Esophagus mucosa (tissue), 1 donor: ENCODE measurements around the gene LCN12. TPM values are rescaled to one million over a fixed set of nuclear protein-coding genes. Genes with fewer than 3 reads are reported as not detected.

Experiments used
- ATAC-seq: fragments of 200-7000 bp; cut with Tn5 transposase; one replicate; pipeline ENCODE4 v1.9.1; 2020
- total RNA-seq: library from RNA; stranded (reverse); gene quantifications from one replicate; pipeline ENCODE4 v1.2.4, GENCODE V29; 2023
- donor health status: DM: yes; HTN: yes; CAD: no.

Gene LCN12, protein sequence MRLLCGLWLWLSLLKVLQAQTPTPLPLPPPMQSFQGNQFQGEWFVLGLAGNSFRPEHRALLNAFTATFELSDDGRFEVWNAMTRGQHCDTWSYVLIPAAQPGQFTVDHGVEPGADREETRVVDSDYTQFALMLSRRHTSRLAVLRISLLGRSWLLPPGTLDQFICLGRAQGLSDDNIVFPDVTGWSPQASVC
- 0.80 TPM for total RNA-seq

DNA sequence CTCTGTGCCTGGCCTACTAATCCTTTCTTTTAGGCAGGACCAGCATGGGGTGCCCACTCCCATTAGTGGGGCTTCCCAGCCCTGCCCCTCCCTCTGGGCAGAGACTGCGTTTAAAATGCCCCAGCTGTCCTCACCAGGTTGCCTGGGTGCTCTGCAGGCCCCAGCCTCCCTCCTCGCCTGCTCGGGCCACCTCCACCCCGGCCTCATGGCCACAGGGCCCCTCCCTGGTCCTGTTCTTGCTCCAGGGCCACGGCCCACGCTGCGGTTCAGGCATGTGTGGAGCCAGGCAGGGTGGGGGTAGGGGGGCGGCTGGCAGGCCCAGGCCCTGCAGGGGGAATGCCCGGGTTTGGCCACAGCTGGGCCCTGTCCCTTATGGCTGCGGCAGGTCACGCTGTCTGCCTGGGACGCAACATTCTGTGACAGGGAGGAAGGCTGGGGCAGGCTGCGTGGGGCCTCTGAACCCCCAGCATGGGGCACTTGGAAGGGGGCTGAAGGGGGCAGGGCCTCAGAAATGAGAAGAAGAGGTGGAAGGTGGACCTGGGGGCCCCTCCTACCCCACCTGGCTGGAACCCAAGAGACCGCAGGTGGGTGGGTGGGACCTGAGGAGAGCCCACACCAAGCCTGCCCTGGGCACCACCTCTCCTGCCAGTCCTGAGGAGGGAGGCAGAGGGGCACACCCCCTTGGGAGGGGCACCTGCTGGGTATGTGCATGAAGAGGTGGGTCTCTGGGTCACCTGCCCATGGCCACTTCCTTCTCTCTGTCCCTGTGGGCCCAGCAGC lies at the start of gene LCN12:
Gene LCN12, plus strand, starts transcription at position 733 of the 780 bp plus-strand sequence. CDS start 55 bp downstream, outside the sequence.
- ATAC-seq, result no peak

DNA sequence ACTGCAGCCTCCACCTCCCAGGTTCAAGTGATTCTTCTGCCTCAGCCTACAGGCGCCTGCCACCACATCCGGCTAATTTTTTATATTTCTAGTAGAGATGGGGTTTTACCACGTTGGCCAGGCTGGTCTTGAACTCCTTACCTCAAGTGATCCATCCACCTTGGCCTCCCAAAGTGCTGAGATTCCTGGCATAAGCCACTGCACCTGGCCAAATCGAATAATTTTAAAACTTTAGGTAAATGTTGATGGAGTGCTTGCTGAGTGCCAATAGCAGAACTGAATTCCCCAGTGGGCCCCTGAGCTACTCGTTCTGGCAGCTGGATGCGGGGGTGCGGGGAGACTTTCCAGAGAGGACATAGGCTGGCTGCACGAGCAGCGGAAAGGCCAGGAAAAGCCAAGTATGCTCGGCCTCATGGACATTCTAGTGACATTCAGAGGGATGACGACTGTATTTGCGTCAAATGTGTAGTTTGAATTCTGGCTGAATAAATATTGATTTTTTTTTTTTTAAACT lies 49.0 kb upstream of the LCN12 start:
- ATAC-seq, result no peak

DNA sequence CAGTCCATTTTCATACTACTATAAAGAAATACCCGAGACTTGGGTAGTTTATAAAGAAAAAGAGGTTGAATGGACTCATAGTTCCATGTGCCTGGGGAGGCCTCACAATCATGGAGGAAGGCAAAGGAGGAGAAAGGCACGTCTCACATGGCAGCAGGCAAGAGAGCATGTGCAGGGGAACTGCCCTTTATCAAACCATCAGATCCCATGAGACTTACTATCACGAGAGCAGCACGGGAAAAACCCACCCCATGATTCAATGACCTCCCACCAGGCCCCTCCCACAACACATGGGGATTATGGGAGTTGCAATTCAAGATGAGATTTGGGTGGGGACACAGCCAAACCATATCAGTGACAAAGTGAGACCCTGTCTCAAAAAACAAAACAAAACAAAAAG lies 45.8 kb upstream of the LCN12 start:
- no peak for ATAC-seq

DNA sequence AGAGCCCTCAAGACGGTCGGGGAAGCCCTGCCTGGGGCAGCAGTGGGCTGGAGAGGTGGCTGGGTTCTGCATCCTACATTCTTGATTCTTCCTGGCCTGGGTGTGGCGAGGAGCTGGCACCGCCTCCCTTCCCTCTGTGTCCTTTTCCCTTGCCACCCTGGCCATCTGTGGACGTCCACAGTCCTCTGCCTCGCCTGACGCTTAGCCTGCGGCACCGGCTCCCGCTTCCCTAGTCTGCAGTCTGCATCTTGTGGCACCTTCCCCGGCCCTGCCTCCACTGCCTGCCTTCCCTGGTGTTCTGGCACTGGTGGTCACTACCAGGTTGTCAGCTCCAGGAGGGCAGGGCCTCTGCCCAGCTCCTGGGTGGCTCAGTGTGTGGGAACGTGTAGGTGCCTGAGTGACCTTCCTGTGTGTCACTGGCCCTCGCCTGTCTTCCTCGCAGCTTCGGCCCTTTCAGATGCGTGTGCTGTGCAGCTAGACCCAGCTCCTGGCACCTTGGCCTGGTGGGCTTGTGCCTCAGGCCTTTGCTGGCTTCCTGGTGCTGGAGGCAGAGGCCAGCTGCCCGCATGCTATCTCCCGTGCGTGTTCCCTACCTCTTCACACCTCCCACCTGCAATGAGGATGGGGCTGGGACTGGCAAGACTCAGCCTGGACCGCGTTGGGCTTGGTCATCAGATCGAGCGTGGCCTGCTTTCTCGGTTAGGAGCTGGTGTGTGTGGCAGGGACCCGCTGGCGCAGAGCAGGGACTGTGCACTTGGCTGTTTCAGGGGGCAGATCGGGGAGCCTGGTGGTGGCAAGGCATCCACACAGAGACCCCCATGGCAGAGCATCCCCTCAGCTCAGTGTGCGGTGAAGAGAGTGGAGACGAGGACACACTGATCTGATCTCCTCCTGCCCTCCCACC lies 44.8 kb upstream of the LCN12 start:
- ATAC-seq, result peak; percentile 3

DNA sequence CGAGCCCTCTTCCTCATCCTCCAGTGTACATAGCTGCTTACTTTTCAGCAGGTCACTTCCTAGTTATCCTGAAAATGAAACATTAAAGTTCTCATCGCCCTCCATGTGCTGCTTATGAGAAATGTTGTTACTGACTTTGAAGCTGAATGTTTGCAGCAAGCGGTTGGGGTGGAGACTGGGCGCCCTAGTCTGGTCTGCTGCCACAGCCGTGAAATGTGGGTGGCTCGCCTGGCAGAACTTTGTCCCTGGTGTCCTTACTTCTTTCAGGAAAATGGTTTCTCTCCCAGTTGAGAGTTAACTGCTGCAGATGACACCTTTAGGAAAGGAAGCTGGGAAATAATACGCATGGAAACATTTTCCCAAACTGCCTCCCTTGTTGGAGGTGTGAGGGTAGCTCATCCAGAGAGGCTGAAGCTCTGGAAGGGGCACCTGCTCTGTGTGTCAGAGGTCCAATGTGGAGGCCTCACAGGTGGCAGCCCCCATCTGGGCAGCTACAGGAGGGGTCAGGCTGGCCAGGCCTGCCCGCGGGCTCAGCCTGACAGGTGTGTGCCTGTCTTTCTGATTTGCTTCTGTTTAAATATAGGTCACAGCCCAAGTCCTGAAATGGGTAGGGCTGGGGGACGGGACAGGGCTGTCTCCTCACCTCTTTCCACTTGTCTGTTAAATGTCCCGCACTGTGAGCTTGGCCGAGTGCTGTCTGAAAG lies 41.7 kb upstream of the LCN12 start:
- ATAC-seq, result no peak

DNA sequence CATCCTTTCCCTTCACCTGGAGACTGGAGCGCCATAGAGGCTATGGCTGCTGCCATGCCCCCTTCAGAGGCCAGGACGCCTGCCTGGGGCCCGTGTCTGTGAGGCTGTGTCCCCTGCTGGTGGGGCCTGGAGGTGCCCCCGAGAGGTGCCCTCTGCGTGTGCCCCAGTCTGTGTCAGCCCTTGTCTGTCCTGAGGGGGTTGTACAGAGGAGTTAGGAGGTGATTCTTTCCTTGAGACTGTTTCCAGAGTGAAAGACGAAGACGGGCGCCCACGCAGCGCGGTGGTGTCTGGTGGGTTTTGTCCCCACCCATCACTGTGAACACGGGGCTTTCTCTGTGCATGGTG lies 41.2 kb upstream of the LCN12 start:
- no peak for ATAC-seq

DNA sequence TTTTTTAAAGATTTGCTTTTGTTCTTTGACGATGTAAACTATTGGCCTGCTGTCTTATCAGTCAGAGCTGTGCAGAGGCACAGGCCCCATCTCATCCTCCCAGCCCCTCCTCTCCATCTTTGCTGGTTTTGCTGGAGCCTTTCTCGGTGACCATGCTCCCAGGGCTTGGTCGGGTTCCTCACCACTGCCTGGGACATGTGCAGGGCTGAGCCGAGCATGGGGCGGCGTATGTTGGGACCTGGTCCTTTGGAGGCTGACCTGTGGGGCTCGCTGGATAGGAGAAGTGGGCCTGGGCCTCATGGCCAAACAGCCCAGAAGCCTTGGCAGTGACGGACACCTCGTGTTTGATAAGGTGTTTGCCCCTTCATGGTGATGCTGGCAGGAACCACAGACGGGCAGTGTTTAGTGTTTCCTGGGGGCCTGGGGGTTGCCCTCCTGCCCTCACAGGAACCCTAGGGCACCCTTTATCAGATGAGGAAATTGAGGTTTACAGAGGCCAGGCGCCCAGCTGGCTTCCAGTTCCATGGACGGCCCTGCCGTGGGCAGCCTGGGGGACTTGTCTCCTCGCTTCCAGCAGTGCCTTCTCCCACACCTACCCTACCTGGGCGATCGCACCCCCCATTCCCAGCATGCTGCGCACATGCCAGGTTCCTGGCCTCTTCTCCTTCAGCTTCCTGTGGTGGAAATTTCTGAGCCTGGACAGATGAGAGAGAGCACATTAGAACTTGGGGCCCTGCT lies 38.2 kb upstream of the LCN12 start:
- no peak for ATAC-seq

DNA sequence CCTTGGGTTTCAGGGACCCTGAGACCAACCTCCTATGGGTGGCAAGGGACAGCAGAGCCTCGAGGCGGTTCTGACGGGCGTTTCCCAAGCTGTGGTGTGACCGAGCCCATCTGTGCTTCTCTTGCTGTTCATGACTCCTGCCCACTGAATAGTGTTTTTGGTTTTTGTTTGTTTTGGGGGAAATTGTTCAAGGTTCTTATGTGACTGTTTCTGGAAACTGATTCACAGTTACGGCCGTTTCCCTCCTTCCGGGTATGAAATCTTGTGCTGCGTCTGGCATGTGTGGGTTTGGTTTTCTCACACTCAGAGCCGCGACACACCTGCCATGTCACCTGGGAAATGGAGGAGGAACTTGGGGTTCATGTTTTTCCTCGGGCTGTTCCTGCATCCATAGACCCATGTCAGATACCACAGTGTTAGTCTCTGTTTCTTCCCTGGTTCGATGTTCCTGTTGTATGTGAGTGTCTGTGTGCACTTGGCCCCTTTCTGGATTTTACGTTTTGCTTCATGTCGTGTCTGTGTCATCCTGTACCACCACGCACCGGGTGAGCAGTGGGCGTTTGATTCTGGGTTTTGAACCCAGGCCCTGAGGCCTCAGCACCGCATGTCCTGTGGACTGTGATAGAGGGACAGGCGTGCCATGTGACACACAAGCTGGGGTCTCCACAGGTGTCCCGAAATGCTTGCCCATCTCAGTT lies 36.3 kb upstream of the LCN12 start:
- ATAC-seq, result no peak

DNA sequence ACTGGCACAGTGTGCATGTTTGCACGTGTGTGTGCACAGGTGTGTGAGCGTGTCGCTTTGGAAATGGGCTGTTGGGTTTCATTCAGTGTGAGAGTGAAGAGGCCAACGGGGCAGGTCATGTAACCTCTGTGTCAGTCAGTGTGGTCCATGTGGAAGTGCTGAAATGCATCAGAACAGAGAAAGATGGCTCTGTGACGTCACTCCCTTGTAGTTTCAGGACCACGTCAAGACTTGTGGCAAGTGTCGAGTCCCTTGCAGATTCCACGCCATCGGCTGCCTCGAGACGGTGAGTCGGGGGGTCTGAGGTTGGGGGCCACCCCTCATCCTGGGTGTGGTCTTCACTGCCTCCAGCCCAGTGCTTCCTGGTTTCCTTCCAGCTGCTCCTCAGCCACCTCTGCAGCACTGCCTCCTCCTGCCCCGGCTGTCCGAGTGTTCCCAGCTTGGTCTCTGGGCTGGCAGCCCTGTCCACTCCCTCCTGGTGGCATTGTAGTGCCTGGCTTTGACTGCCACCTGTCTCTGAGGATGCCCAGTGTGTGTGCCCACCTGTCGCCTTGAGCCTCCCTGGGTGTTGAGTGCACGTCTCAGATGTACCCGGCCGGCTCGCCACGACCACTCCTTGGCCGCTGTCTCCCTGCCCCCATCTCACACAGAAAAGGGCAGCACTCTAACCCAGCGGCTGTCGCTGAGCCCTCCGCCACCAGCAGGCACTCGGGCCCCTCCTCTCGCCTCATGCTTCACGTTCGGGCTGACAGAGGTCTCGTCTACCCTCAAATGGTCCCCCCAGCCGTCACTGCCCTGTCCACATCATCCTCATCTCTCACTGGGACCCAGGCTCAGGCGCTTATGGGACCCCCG lies 35.5 kb upstream of the LCN12 start:
- ATAC-seq, result peak; percentile 12

DNA sequence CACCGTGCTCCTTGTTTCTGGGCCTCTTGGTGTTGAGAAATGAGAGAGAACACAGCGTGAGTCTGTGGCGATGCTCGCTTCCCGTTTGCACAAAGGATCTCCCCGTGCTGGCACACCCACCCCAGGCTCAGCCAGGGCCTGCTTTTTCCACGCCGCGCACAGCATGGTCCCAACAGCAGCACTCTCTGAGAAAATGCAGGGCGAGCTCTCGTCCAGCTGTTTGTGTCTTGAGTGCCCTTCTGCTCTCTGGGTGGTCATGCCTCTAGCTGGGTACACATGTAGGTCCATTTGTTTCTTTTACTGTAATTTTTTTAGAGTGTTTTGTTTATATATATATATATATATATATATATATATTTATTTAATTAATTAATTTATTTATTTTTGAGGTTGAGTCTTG lies 34.2 kb upstream of the LCN12 start:
- no peak for ATAC-seq

DNA sequence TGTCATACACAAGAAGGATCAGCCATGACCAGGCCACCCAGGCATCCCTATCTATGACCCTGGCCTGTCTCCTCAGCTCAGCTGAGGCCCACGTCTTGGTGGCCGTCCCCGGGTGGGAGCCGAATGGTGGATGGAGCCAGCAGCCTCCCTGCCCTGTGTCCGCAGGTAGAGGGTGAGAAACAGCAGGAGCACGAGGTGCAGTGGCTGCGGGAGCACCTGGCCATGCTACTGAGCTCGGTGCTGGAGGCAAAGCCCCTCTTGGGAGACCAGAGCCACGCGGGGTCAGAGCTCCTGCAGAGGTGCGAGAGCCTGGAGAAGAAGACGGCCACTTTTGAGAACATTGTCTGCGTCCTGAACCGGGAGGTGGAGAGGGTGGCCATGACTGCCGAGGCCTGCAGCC lies 32.0 kb upstream of the LCN12 start:
- ATAC-seq, result no peak

DNA sequence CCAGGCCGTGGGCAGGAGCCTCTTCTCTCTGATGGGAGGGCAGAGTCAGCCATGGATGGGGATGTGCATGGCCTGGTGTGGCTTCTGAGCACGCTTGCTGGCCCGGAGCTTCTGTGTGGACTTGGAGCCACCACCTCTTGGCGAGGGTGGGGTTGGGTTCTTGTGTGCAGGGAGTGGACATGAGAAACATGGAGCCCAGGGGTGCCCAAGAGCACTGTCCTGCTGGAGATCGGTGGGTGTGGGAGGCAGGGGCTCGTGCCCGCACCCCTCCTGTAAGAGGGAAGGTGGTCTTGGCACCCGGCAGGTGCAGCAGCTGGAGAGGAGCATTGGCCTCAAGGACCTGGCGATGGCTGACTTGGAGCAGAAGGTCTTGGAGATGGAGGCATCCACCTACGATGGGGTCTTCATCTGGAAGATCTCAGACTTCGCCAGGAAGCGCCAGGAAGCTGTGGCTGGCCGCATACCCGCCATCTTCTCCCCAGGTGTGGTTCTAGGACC lies 31.3 kb upstream of the LCN12 start:
- ATAC-seq, result no peak

DNA sequence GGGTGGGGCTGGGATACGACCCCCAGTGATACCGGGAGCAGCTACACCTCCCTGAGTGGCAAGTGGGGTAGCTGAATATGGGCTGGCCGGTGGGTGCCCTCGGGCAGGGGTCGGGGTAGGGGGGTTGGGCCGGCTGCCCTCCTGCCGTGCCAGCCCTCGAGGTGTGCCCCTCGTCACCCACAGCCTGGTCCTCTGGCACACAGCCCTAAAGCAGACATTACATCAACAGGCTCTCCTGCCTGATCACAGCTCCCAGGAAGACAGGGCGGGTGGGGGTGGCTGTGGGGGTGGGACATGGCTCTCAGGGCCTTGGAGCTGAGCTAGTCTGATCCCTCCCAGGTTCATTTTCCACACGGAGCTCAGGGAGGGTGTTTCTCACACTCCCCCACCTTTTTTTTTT lies 30.8 kb upstream of the LCN12 start:
- ATAC-seq, result no peak

DNA sequence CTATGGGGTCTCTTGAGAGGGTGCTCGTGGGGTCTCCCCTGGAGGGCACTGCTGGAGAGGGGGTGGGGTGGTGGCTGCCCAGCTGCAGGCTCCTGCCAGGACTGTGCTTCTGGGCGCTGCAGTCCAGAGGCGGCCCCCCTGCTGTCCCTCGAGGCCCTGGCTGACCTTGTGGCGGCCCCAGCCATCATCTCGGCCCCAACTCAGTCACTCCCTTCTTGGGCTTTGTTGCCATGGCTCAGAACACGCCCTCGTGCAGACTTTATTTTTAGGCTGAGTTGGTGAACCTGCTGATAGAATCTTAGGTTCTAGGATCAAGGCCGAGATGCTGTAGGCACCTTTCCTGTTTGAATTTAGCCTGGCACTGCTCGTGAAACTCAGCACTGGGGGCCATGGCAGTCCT lies 30.4 kb upstream of the LCN12 start:
- no peak for ATAC-seq

DNA sequence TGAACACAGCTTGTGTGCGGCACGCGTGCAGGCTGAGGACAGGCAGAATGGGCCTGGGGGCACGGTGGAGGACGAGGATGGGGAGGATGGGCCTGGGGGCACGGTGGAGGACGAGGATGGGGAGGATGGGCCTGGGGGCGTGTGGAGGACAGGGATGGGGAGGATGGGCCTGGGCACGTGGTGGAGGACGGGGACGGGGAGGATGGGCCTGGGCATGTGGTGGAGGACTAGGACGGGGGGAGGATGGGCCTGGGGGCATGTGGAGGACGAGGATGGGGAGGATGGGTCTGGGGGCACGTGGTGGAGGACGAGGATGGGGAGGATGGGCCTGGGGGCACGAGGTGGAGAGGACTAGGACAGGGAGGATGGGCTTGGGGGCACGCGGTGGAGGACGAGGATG lies 29.5 kb upstream of the LCN12 start:
- ATAC-seq, result no peak

DNA sequence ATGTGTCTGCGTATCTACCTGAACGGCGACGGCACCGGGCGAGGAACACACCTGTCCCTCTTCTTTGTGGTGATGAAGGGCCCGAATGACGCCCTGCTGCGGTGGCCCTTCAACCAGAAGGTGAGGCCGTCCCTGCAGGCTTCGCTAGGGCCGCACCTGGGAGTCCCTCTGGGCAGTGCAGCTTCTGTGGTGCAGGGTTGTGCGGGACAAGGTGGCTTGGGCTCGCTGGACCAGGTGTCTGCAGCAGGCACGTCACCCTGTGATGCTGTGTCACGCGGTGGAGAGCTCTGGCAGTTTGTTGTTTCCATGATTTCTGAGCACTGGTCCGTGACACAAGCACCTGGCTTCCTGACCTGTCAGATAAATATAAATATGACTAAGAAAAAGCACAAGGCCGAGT lies 28.2 kb upstream of the LCN12 start:
- no peak for ATAC-seq

DNA sequence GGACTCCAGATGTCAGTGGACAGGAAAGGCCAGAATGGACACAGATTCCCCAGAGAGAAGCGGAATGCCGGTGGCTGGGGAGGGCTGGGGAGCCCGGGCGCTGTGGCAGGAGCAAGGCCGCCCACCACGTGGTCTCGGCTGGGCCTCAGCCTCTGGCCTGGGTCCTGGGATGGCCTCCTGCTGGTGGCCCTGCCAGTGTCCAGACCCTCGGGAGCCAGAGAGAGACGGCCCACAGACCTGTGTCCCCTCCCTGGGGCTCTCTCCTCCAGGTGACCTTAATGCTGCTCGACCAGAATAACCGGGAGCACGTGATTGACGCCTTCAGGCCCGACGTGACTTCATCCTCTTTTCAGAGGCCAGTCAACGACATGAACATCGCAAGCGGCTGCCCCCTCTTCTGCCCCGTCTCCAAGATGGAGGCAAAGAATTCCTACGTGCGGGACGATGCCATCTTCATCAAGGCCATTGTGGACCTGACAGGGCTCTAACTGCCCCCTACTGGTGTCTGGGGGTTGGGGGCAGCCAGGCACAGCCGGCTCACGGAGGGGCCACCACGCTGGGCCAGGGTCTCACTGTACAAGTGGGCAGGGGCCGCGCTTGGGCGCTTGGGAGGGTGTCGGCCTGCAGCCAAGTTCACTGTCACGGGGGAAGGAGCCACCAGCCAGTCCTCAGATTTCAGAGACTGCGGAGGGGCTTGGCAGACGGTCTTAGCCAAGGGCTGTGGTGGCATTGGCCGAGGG lies 26.5 kb upstream of the LCN12 start:
- peak; percentile 46 for ATAC-seq

DNA sequence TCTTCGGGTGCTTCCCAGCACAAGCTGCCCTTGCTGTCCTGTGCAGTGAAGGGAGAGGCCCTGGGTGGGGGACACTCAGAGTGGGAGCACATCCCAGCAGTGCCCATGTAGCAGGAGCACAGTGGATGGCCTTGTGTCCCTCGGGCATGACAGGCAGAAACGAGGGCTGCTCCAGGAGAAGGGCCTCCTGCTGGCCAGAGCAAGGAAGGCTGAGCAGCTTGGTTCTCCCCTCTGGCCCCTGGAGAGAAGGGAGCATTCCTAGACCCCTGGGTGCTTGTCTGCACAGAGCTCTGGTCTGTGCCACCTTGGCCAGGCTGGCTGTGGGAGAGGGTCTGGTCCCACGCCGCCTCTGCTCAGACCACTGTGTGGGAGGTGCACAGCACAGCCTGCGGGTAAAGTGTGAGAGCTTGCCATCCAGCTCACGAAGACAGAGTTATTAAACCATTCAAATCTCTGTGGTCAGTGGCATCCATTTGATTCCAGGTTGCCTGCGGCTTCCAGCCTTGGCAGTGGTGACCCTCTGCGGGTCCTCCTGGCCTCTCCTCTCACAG lies 25.8 kb upstream of the LCN12 start:
- peak; percentile 8 for ATAC-seq

DNA sequence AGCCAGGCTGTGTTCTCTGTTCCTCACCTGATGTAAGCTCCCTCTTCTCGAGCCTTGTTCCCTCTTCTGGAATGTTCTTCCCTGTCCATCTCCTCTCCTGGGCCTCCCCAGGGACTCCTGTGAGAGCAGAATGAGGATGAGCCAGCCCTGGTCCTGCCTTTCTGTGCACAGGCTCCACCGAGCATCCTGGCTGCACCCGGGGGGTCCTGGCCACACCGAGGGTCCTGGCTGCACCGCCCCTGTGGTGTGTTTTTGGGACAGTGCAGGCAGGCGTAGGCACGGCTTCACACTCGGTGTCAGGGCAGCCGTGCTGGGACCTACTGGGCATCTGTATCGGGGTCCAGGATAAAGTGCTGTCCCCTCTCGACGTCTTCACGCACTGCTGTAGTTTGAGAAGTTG lies 25.3 kb upstream of the LCN12 start:
- no peak for ATAC-seq
